SK-N-SH (cell line): ENCODE results near the gene TEKT2. TPM values are rescaled to one million over a fixed set of nuclear protein-coding genes. Genes with fewer than 3 reads are reported as not detected.

Source experiments
- CTCF ChIA-PET: fragments of 300-600, 350-600 bp; formaldehyde crosslinking; extraction: SDS; loops from one replicate; lab custom pipeline; 2021; lab: Yijun Ruan, JAX
- POLR2A ChIA-PET: fragments of 350-600 bp; sonication (Branson Sonifier 250); formaldehyde crosslinking; extraction: SDS; loops from one replicate; lab custom pipeline; 2020; ENCODE audit warnings: antibody characterized with exemption, inconsistent platforms; lab: Yijun Ruan, JAX
- DNase-seq: peaks from one replicate; pipeline ENCODE4 v3.0.0; 2012
- H2AFZ ChIP-seq: fragments of 200-600 bp; sonication (generic); 2 replicates; pipeline ENCODE4 v1.8.1; 2016; ENCODE audit warnings: antibody characterized with exemption, mild to moderate bottlenecking, low read depth
- H3F3A ChIP-seq: fragments of 200-600 bp; sonication (generic); replicated peaks from 2 replicates; pipeline ENCODE3; 2016; ENCODE audit warnings: antibody characterized with exemption, mild to moderate bottlenecking; ENCODE audit not compliant: insufficient read depth
- H3K27ac ChIP-seq, 2 experiments: fragments of 200-500 bp in 1 of 2; fragments of 200-600 bp in 1 of 2; sonication (Bioruptor generic) in 1 of 2; sonication (generic), shearing (Covaris generic) in 1 of 2; 2 replicates each; pipeline versions ENCODE4 v1.5.1 to v1.6.1; 2014 to 2016; ENCODE audit warnings: low read depth in 2 of 2, inconsistent platforms in 1 of 2, low read length in 1 of 2, mild to moderate bottlenecking in 1 of 2, mixed read lengths in 1 of 2
- H3K27me3 ChIP-seq: fragments of 200-600 bp; sonication (generic), shearing (Covaris generic); 2 replicates; pipeline ENCODE4 v1.6.1; 2016; ENCODE audit warnings: mixed run types; ENCODE audit not compliant: insufficient read depth
- H3K36me3 ChIP-seq, 2 experiments: fragments of 200-500 bp in 1 of 2; fragments of 200-600 bp in 1 of 2; sonication (Bioruptor generic) in 1 of 2; sonication (generic) in 1 of 2; replicated peaks in 1 of 2; 2 replicates each; pipeline versions ENCODE3 to v1.5.1; 2014 to 2016; ENCODE audit warnings: low read length in 1 of 2, mild to moderate bottlenecking in 1 of 2; ENCODE audit not compliant: insufficient read depth in 2 of 2, control insufficient read depth in 1 of 2
- H3K4me1 ChIP-seq, 2 experiments: fragments of 200-500 bp in 1 of 2; fragments of 200-600 bp in 1 of 2; sonication (Bioruptor generic) in 1 of 2; sonication (generic), shearing (Covaris generic) in 1 of 2; 2 replicates each; pipeline versions ENCODE4 v1.5.1 to v1.6.1; 2014 to 2016; ENCODE audit warnings: low read depth in 1 of 2, low read length in 1 of 2, mixed run types in 1 of 2; ENCODE audit not compliant: insufficient read depth in 2 of 2, control insufficient read depth in 1 of 2
- H3K4me2 ChIP-seq: fragments of 200-600 bp; sonication (generic), shearing (Covaris generic); 2 replicates; pipeline ENCODE4 v1.6.1; 2017; ENCODE audit warnings: mixed run types
- H3K4me3 ChIP-seq, 2 experiments: fragments of 200-500 bp in 1 of 2; fragments of 200-600 bp in 1 of 2; sonication (Bioruptor generic) in 1 of 2; sonication (generic), shearing (Covaris generic) in 1 of 2; 2 replicates each; pipeline versions ENCODE4 v1.5.1 to v1.8.1; 2014 to 2016; ENCODE audit warnings: low read depth in 2 of 2, inconsistent platforms in 1 of 2, low read length in 1 of 2, mild to moderate bottlenecking in 1 of 2, mixed read lengths in 1 of 2, moderate library complexity in 1 of 2
- H3K79me2 ChIP-seq: fragments of 200-600 bp; sonication (generic); 2 replicates; pipeline ENCODE4 v1.8.1; 2017; ENCODE audit warnings: mild to moderate bottlenecking; ENCODE audit not compliant: insufficient read depth
- H3K9ac ChIP-seq: fragments of 200-600 bp; sonication (generic); 2 replicates; pipeline ENCODE4 v1.6.1; 2017; ENCODE audit warnings: mixed run types
- H3K9me2 ChIP-seq: fragments of 200-600 bp; sonication (generic); 2 replicates; pipeline ENCODE4 v1.6.1; 2017; ENCODE audit warnings: mixed run types
- H3K9me3 ChIP-seq: fragments of 200-600 bp; sonication (generic); 2 replicates; pipeline ENCODE4 v1.6.1; 2017; ENCODE audit warnings: mixed run types, mild to moderate bottlenecking, moderate library complexity
- H4K20me1 ChIP-seq: fragments of 200-600 bp; sonication (generic); 2 replicates; pipeline ENCODE4 v1.6.1; 2017; ENCODE audit warnings: mild to moderate bottlenecking, mixed run types; ENCODE audit not compliant: insufficient read depth
- CTCF ChIP-seq: fragments of 200-600 bp; sonication (generic); IDR thresholded peaks from 2 replicates; pipeline ENCODE4 v1.6.1; 2017; ENCODE audit warnings: antibody characterized with exemption, mild to moderate bottlenecking, moderate library complexity
- EZH2phosphoT487 ChIP-seq: fragments of 200-600 bp; sonication (generic); IDR thresholded peaks from 2 replicates; pipeline ENCODE4 v1.6.1; 2017; ENCODE audit warnings: low read depth, mixed run types, mild to moderate bottlenecking, antibody characterized with exemption, moderate library complexity, borderline replicate concordance
- FOSL2 ChIP-seq: IDR thresholded peaks from 2 replicates; pipeline ENCODE4 v1.4.0; 2012; ENCODE audit warnings: low read depth, mild to moderate bottlenecking, moderate library complexity, borderline replicate concordance
- FOXJ3 ChIP-seq: sonication (generic); formaldehyde crosslinking; IDR thresholded peaks from 2 replicates; pipeline ENCODE4 v1.5.1; 2020; ENCODE audit warnings: mild to moderate bottlenecking, missing genetic modification reagents
- GABPA ChIP-seq: IDR thresholded peaks from 2 replicates; pipeline ENCODE4 v1.4.0; 2012; ENCODE audit warnings: low read depth, mild to moderate bottlenecking
- GATA2 ChIP-seq: sonication (generic); formaldehyde crosslinking; IDR thresholded peaks from 2 replicates; pipeline ENCODE4 v1.5.0; 2020; ENCODE audit warnings: mild to moderate bottlenecking, missing genetic modification reagents
- IRF3 ChIP-seq: fragments of 150-350 bp; IDR thresholded peaks from 2 replicates; pipeline ENCODE4 v1.6.1; 2016; ENCODE audit warnings: mild to moderate bottlenecking, low read depth, low read length
- JUND ChIP-seq: IDR thresholded peaks from 2 replicates; pipeline ENCODE4 v1.4.0; 2012
- MXI1 ChIP-seq: IDR thresholded peaks from 2 replicates; pipeline ENCODE4 v1.6.1; 2012; ENCODE audit warnings: mild to moderate bottlenecking, low read depth, low read length, improper control_type of control experiment
- RCOR1 ChIP-seq: fragments of 150-350 bp; IDR thresholded peaks from 2 replicates; pipeline ENCODE4 v1.6.1; 2017; ENCODE audit warnings: antibody characterized with exemption, low read length
- TCF12 ChIP-seq: IDR thresholded peaks from 2 replicates; pipeline ENCODE4 v1.4.0; 2012
- TEAD4 ChIP-seq: IDR thresholded peaks from 2 replicates; pipeline ENCODE4 v1.4.0; 2012; ENCODE audit warnings: mild to moderate bottlenecking, borderline replicate concordance; ENCODE audit not compliant: insufficient read depth
- WGBS: methylation state at CpG from one replicate; pipeline ENCODE4 v1.1.6; 2017; ENCODE audit warnings: low lambda C conversion rate; 5-methylcytosine and 5-hydroxymethylcytosine counted together
- polyA plus RNA-seq, 3 experiments: library from polyadenylated mRNA; depleted of rRNA; stranded (reverse); fragments of >200 nt; gene quantifications; 2 replicates each; pipeline ENCODE4 v1.2.3, GENCODE V29; 2012
- TF ChIP-seq, protein P1 (sequence below): IDR thresholded peaks from 2 replicates; pipeline ENCODE4; 2012

TEKT2 gene
- polyA plus RNA-seq, 1 of the 3 experiments (the other 2 are of a cell fraction) = 1.2 TPM

DNA sequence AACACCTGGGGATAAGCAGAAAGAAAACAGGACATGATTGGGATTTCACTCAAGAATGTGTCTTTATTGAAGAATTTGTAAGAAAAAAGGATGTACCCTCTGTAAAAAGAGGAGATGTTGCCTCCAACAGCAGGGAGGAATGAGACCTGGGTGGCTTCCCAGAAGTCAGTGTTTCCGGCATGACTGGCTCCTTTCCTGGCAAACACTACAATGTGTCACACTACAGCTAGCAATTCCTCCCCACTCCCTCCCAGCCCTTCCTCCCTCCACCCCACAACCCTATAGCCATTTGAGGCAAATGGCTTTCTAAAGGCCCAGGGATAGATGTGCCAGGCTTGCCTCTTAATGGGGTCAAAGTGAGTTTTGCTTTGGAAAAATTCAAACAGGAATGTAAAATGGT is 52.6 kb downstream of the TEKT2 start (continued):
- TF ChIP-seq IRF3 (no peak), CTCF (no peak), GABPA (peak; percentile 33; the same call in 1 of the 2 replicates), TEAD4 (0 out of 2 replicates have a peak, but pooled peaks have one; percentile 34), RCOR1 (no peak), MXI1 (no peak), TCF12 (peak; percentile 70), GATA2 (no peak), FOXJ3 (CRISPR knock-in tag) (no peak)

GRCh38 chr1:36137226-36137625 is 53.3 kb downstream of the TEKT2 start:
- Histone ChIP-seq H3K27ac (peak overlapping the region; percentile 74 to 89), H3K9ac (peak overlapping the region; percentile 7), H3F3A (peaks cover 42% of the 10 kb centered on the region), H3K9me2 (no peaks in the 10 kb centered on the region), H3K4me1 (peaks cover 14 to 47% of the 10 kb centered on the region in 2 experiments; a peak in 3 of 4 replicates), H3K27me3 (no peaks in the 10 kb centered on the region), H4K20me1 (no peaks in the 10 kb centered on the region), H3K4me2 (peak overlapping the region; percentile 31; the same call in 1 of the 2 replicates), H3K36me3 (peaks cover 23 to 29% of the 10 kb centered on the region in 2 experiments), H3K9me3 (no peaks in the 10 kb centered on the region), H3K4me3 (no peak overlapping the region), H2AFZ (no peak overlapping the region), H3K79me2 (peaks cover 49% of the 10 kb centered on the region)
- 80% methylated on average over 5 of the region's 5 CpGs for WGBS
- no peak for TF ChIP-seq RCOR1
- no peak for TF ChIP-seq JUND
- TF ChIP-seq, protein P1, sequence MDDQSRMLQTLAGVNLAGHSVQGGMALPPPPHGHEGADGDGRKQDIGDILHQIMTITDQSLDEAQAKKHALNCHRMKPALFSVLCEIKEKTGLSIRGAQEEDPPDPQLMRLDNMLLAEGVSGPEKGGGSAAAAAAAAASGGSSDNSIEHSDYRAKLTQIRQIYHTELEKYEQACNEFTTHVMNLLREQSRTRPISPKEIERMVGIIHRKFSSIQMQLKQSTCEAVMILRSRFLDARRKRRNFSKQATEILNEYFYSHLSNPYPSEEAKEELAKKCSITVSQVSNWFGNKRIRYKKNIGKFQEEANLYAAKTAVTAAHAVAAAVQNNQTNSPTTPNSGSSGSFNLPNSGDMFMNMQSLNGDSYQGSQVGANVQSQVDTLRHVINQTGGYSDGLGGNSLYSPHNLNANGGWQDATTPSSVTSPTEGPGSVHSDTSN = peak; percentile 34; the same call in 1 of the 2 replicates
- TF ChIP-seq FOSL2 = 0 out of 2 replicates have a peak, but pooled peaks have one; percentile 4
- no peak for TF ChIP-seq EZH2phosphoT487
- CTCF ChIA-PET = interaction anchor here (0.8 to 17.9 kb wide), 3 partner anchors 10 to 32 kb away, joined by 3 to 700 read pairs (median 8); partner anchors contain the start of genes ADPRS and TRAPPC3
- POLR2A ChIA-PET = no interaction called here
- DNase-seq = no peak
